ENCODE data around the gene SUCLG1. TPM values are rescaled to one million over a fixed set of nuclear protein-coding genes. Genes with fewer than 3 reads are reported as not detected.
A peak's percentile ranks its signal among the peaks of the same experiment; 100 is the strongest.

The SUCLG1 gene
- total and polyA plus RNA-seq, 2 of the 4 experiments (the other 2 are of a cell fraction): 50.5 to 52.7 TPM

GRCh38 chr2:84457686-84458085 is 1.4 kb downstream of the SUCLG1 start:
- CTCF ChIA-PET: no interaction called here
- dilution Hi-C loops (cut with HindIII; ENCODE audit: low sequenced_read_pairs, unreplicated experiment): no loop called here

More at GRCh38 chr2:84457686-84458085, 1.4 kb downstream of the SUCLG1 start:
- in situ Hi-C loops (cut with MboI; ENCODE audit: low sequenced_read_pairs) (no loop called here), intact Hi-C loops (cut with micrococcal nuclease) (no loop called here)
- H2BK15ac ChIP-seq (ENCODE audit: low read depth, low read length): no peak overlapping the region
- no peaks in the 10 kb centered on the region for H3K9me3 ChIP-seq (ENCODE audit: control insufficient read depth, insufficient read depth, low read length)
- H3K4ac ChIP-seq (ENCODE audit: low read depth, low read length): no peak overlapping the region
- H3K14ac ChIP-seq (replicated peaks; ENCODE audit: low read depth, low read length): no peak overlapping the region
- no peak for DNase-seq
- no peak overlapping the region for H3K4me3 ChIP-seq (ENCODE audit: insufficient read depth, low read depth, low read length)
- POLR2A ChIA-PET (ENCODE audit: unreplicated experiment): no interaction called here
- no peak overlapping the region for H4K91ac ChIP-seq (ENCODE audit: insufficient read depth, low read depth, low read length)
- H3K9me1 ChIP-seq (ENCODE audit: insufficient read depth, low read length): no peaks in the 10 kb centered on the region
- peaks cover 28 to 50% of the 10 kb centered on the region in 2 experiments for H3K79me1 ChIP-seq (ENCODE audit: low read depth in 1 of 2, low read length in 2 of 2)
- no TSS peak for BruUV-seq (replicated peaks)
- ATAC-seq (ENCODE audit: low read depth): no peak
- no peak overlapping the region for H2AFZ ChIP-seq (replicated peaks; ENCODE audit: low read length, poor library complexity)
- no peaks in the 10 kb centered on the region for H3K27me3 ChIP-seq (ENCODE audit: control insufficient read depth, insufficient read depth, low read length)
- no peak overlapping the region for H2BK5ac ChIP-seq (ENCODE audit: low read depth, low read length, poor library complexity, severe bottlenecking)
- peaks cover 3% of the 10 kb centered on the region; the same call in 1 of the 2 replicates for H4K20me1 ChIP-seq (ENCODE audit: insufficient read depth, low read length)
- no peak overlapping the region for H3K56ac ChIP-seq (ENCODE audit: extremely low read depth, insufficient read depth, low read length)
- no peak overlapping the region for H2BK120ac ChIP-seq (ENCODE audit: low read depth, low read length)
- H3K4me1 ChIP-seq (ENCODE audit: control insufficient read depth, insufficient read depth, low read length): no peaks in the 10 kb centered on the region; the same call in 1 of the 2 replicates
- no peak overlapping the region for H3K9ac ChIP-seq (ENCODE audit: low read depth, low read length)
- TF ChIP-seq CEBPB (IDR thresholded peaks at IDR 0.05; ENCODE audit: low read depth, low read length) (no peak), POLR2A (IDR thresholded peaks at IDR 0.05; ENCODE audit: low read depth, low read length) (no peak), USF2 (IDR thresholded peaks at IDR 0.05; ENCODE audit: low read depth, low read length) (no peak), CTCF (conservative IDR thresholded peaks at IDR 0.05; ENCODE audit: low read depth, low read length) (no peak), FOS (IDR thresholded peaks at IDR 0.05; ENCODE audit: low read depth, low read length) (no peak), CHD1 (IDR thresholded peaks at IDR 0.05; ENCODE audit: low read depth, low read length) (no peak), BHLHE40 (IDR thresholded peaks at IDR 0.05; ENCODE audit: low read depth, low read length) (no peak), RFX5 (IDR thresholded peaks at IDR 0.05; ENCODE audit: low read depth, low read length) (no peak), ELK1 (IDR thresholded peaks at IDR 0.05; ENCODE audit: borderline replicate concordance, low read depth, low read length) (no peak), MXI1 (IDR thresholded peaks at IDR 0.05; ENCODE audit: borderline replicate concordance, low read depth, low read length) (no peak), RCOR1 (IDR thresholded peaks at IDR 0.05; ENCODE audit: insufficient replicate concordance, low read length) (no peak), SMC3 (IDR thresholded peaks at IDR 0.05; ENCODE audit: low read depth, low read length) (no peak), MAFK (IDR thresholded peaks at IDR 0.05; ENCODE audit: low read depth, low read length) (no peak), MAZ (IDR thresholded peaks at IDR 0.05; ENCODE audit: borderline replicate concordance, low read depth, low read length) (no peak), RAD21 (IDR thresholded peaks at IDR 0.05; ENCODE audit: low read length) (no peak), NFE2L2 (IDR thresholded peaks at IDR 0.05; ENCODE audit: low read depth, low read length) (no peak)
- peak overlapping the region; percentile 94; the same call in 1 of the 2 replicates for H3K4me2 ChIP-seq (ENCODE audit: low read depth, low read length)
- H3K36me3 ChIP-seq (ENCODE audit: control insufficient read depth, insufficient read depth, low read length): 0 out of 2 replicates have a peak, but pooled peaks cover 1% of the 10 kb centered on the region
- no peak overlapping the region for H2BK20ac ChIP-seq (ENCODE audit: low read depth, low read length)
- no peak overlapping the region for H4K8ac ChIP-seq (ENCODE audit: low read depth in 2 of 2, low read length in 2 of 2)
- no peak overlapping the region for H2AK5ac ChIP-seq (ENCODE audit: low read depth, low read length)
- H3K27ac ChIP-seq (ENCODE audit: insufficient read depth, low read length): no peak overlapping the region
- no peak overlapping the region for H4K5ac ChIP-seq (ENCODE audit: low read depth, low read length)
- no peak overlapping the region for H3K23ac ChIP-seq (ENCODE audit: low read depth, low read length)
- H2AK9ac ChIP-seq (replicated peaks; ENCODE audit: low read depth, low read length, poor library complexity): no peak overlapping the region
- H3K18ac ChIP-seq (ENCODE audit: low read depth, low read length): no peak overlapping the region
- WGBS, 2 experiments (ENCODE audit: extremely low coverage in 2 of 2, insufficient read length in 1 of 2): no CpG with 5 or more reads among the region's 2 CpGs

Data from IMR-90 (cell line).